Endothelial cell of umbilical vein (primary cell): ENCODE data around the gene PPIE. TPM values are rescaled to one million over a fixed set of nuclear protein-coding genes. Genes with fewer than 3 reads are reported as not detected.

ENCODE experiments used
- BruUV-seq: library from RNA; stranded (reverse); fragments of 400-500 nt; replicated peaks from 2 replicates; lab custom pipeline; 2021; lab: Mats Ljungman, UMichigan
- CTCF ChIA-PET: fragments of 300-600, 350-600 bp; sonication (Branson Sonifier 250); formaldehyde crosslinking; loops from one replicate; lab custom pipeline; 2021; ENCODE audit warnings: antibody characterized with exemption, inconsistent platforms; lab: Charles Lee
- POLR2A ChIA-PET: fragments of 300-600, 350-600 bp; sonication (Branson Sonifier 250); formaldehyde crosslinking; loops from one replicate; lab custom pipeline; 2021; ENCODE audit warnings: antibody characterized with exemption, inconsistent platforms; lab: Charles Lee
- DNase-seq: peaks from one replicate; pipeline ENCODE4 v3.0.0-alpha.2; 2011; ENCODE audit warnings: low read depth, low spot score
- FAIRE-seq: peaks from 2 replicates; lab custom pipeline; 2011; peaks lifted over from hg19 to GRCh38; lab: Jason Lieb, UNC
- H2AFZ ChIP-seq: 2 replicates; pipeline ENCODE4 v1.6.0; 2012; ENCODE audit warnings: low read depth, low read length, control low read depth, inconsistent platforms
- H3K27ac ChIP-seq: 2 replicates; pipeline ENCODE4 v1.5.1; 2011; ENCODE audit warnings: low read depth, mild to moderate bottlenecking, control low read depth, low read length, moderate library complexity; ENCODE audit not compliant: insufficient read depth
- H3K27me3 ChIP-seq, 2 experiments: 2 replicates each; pipeline versions ENCODE4 v1.6.0 to v1.6.1; 2011; ENCODE audit warnings: low read length in 2 of 2, mixed read lengths in 1 of 2; ENCODE audit not compliant: control insufficient read depth in 2 of 2, insufficient read depth in 2 of 2
- H3K36me3 ChIP-seq, 2 experiments: 2 replicates in 1 of 2; 3 replicates in 1 of 2; pipeline ENCODE4 v1.5.1; 2011; ENCODE audit warnings: low read length in 2 of 2, mild to moderate bottlenecking in 1 of 2, moderate library complexity in 1 of 2; ENCODE audit not compliant: control insufficient read depth in 2 of 2, insufficient read depth in 2 of 2; ENCODE audit errors: extremely low read depth in 1 of 2
- H3K4me1 ChIP-seq: 3 replicates; pipeline ENCODE4 v1.5.1; 2011; ENCODE audit warnings: mild to moderate bottlenecking, low read length; ENCODE audit not compliant: control insufficient read depth, insufficient read depth; ENCODE audit errors: extremely low read depth
- H3K4me2 ChIP-seq: 2 replicates; pipeline ENCODE4 v1.6.1; 2011; ENCODE audit warnings: low read length, control low read depth, mixed read lengths; ENCODE audit not compliant: insufficient read depth
- H3K4me3 ChIP-seq, 3 experiments: fragments of 200-600 bp in 1 of 3; sonication (generic), shearing (Covaris generic) in 1 of 3; replicated peaks in 1 of 3; 2 replicates each; pipeline ENCODE4 v1.5.1; 2011 to 2016; ENCODE audit warnings: control low read depth in 3 of 3, low read length in 3 of 3, mild to moderate bottlenecking in 2 of 3, inconsistent platforms in 1 of 3, low read depth in 1 of 3, moderate library complexity in 1 of 3; ENCODE audit not compliant: insufficient read depth in 1 of 3
- H3K79me2 ChIP-seq: 2 replicates; pipeline ENCODE4 v1.6.0; 2012; ENCODE audit warnings: low read length, inconsistent platforms; ENCODE audit not compliant: control insufficient read depth, insufficient read depth
- H3K9ac ChIP-seq: replicated peaks from 2 replicates; pipeline ENCODE3; 2011; ENCODE audit warnings: low read length, control low read depth; ENCODE audit not compliant: insufficient read depth; ENCODE audit errors: extremely low read depth
- H3K9me1 ChIP-seq: replicated peaks from 3 replicates; pipeline ENCODE4 v1.6.0; 2011; ENCODE audit warnings: mild to moderate bottlenecking, low read length; ENCODE audit not compliant: control insufficient read depth, insufficient read depth; ENCODE audit errors: extremely low read depth
- H3K9me3 ChIP-seq: replicated peaks from 2 replicates; pipeline ENCODE4 v1.5.1; 2012; ENCODE audit warnings: low read length, inconsistent platforms; ENCODE audit not compliant: control insufficient read depth, insufficient read depth
- H4K20me1 ChIP-seq: replicated peaks from 2 replicates; pipeline ENCODE3; 2011; ENCODE audit warnings: mild to moderate bottlenecking, low read length; ENCODE audit not compliant: control insufficient read depth, insufficient read depth; ENCODE audit errors: extremely low read depth
- CTCF ChIP-seq, 2 donors: IDR thresholded peaks; 1 replicate in 1 of 2; 2 replicates in 1 of 2; pipeline ENCODE4 v1.5.1; 2011; ENCODE audit warnings: low read length in 2 of 2, mild to moderate bottlenecking in 2 of 2, moderate library complexity in 2 of 2, control low read depth in 1 of 2, inconsistent platforms in 1 of 2, low read depth in 1 of 2; ENCODE audit not compliant: insufficient read depth in 1 of 2; ENCODE audit errors: extremely low read depth in 1 of 2
- EZH2 ChIP-seq: IDR thresholded peaks from 2 replicates; pipeline ENCODE4 v1.6.1; 2012; ENCODE audit warnings: borderline replicate concordance, low read depth, mild to moderate bottlenecking, moderate library complexity, low read length, inconsistent platforms; ENCODE audit not compliant: severe bottlenecking
- FOS ChIP-seq: IDR thresholded peaks from 2 replicates; pipeline ENCODE4 v1.6.1; 2011; ENCODE audit warnings: mild to moderate bottlenecking, low read length, moderate library complexity, borderline replicate concordance; ENCODE audit not compliant: insufficient read depth
- GATA2 ChIP-seq: IDR thresholded peaks from 2 replicates; pipeline ENCODE4 v1.7.0; 2011; ENCODE audit warnings: low read depth, mild to moderate bottlenecking, moderate library complexity, mixed read lengths, low read length; ENCODE audit not compliant: insufficient read length, insufficient read depth
- JUN ChIP-seq: IDR thresholded peaks from 2 replicates; pipeline ENCODE4 v1.6.1; 2011; ENCODE audit warnings: borderline replicate concordance, low read depth; ENCODE audit not compliant: insufficient read length, insufficient read depth
- POLR2A ChIP-seq: IDR thresholded peaks from 2 replicates; pipeline ENCODE4 v1.6.1; 2012; ENCODE audit warnings: low read depth, mild to moderate bottlenecking, control low read depth, low read length
- POLR2AphosphoS5 ChIP-seq: IDR thresholded peaks from 2 replicates; pipeline ENCODE4 v1.6.1; 2012; ENCODE audit warnings: low read depth, mild to moderate bottlenecking, control low read depth, low read length, moderate library complexity; ENCODE audit not compliant: insufficient read depth
- dilution Hi-C: fragments of 300-500 bp; cut with MboI; formaldehyde crosslinking; loops from one replicate; pipeline ENCODE4 v1.15.0; 2019; ENCODE audit warnings: low sequenced_read_pairs; ENCODE audit not compliant: extremely low pct_ligation_motif_present
- intact Hi-C: fragments of 100-400 bp; cut with micrococcal nuclease; formaldehyde crosslinking; loops from one replicate; pipeline ENCODE4 v1.10.0; 2022
- polyA plus RNA-seq, 4 experiments: library from polyadenylated mRNA; depleted of rRNA in 3 of 4; stranded (reverse) in 3 of 4; unstranded in 1 of 4; fragments of >200 nt; gene quantifications; 2 replicates each; pipeline versions ENCODE4 v1.2.1 to v1.2.3, GENCODE V29; 2011 to 2012; ENCODE audit warnings: missing spikeins in 1 of 4
- total RNA-seq: library from RNA; stranded (reverse); gene quantifications from 2 replicates; pipeline ENCODE4 v1.2.3, GENCODE V29; 2021
- TF ChIP-seq, protein P1 (sequence below): IDR thresholded peaks from 2 replicates; pipeline ENCODE4 v1.6.1; 2011; ENCODE audit not compliant: insufficient read depth, insufficient read length

The PPIE gene
- total and polyA plus RNA-seq, 2 donors (not counting 3 experiments of a cell fraction or from before 2014, with no cell fraction given): 44.4 to 74.9 TPM

GRCh38 chr1:39779821-39780220 is 41.1 kb downstream of the PPIE start:
- H3K4me1 ChIP-seq: no peaks in the 10 kb centered on the region
- no peaks in the 10 kb centered on the region for H4K20me1 ChIP-seq
- no peaks in the 10 kb centered on the region for H3K9me1 ChIP-seq
- H3K4me2 ChIP-seq: no peak overlapping the region
- no peak for FAIRE-seq
- H3K27me3 ChIP-seq: peaks cover 0 to 3% of the 10 kb centered on the region in 2 experiments
- no peaks in the 10 kb centered on the region for H3K79me2 ChIP-seq
- TF ChIP-seq FOS (no peak), JUN (no peak), POLR2A (no peak), EZH2 (no peak), GATA2 (no peak), CTCF (IDR thresholded peaks at IDR 0.05; ENCODE audit: extremely low read depth in 1 of 2, insufficient read depth in 1 of 2, low read depth in 1 of 2, low read length in 2 of 2) (no peak)
- H2AFZ ChIP-seq: no peak overlapping the region
- no peaks in the 10 kb centered on the region for H3K9me3 ChIP-seq
- BruUV-seq: no TSS peak
- no peak overlapping the region for H3K9ac ChIP-seq
- no peaks in the 10 kb centered on the region for H3K36me3 ChIP-seq
- ChIA-PET POLR2A (no interaction called here), CTCF (interaction anchor here (0.9 kb wide), 1 partner anchor 138 kb away, joined by 3 read pairs; no protein-coding TSS in a partner anchor)
- intact Hi-C loops (no loop called here), dilution Hi-C loops (no loop called here)
- H3K4me3 ChIP-seq: no peak overlapping the region
- DNase-seq: no peak
- H3K27ac ChIP-seq: no peak overlapping the region

GRCh38 chr1:39781349-39781715 is 42.6 kb downstream of the PPIE start:
- Histone ChIP-seq H3K9me1 (no peaks in the 10 kb centered on the region), H2AFZ (no peak overlapping the region), H3K9ac (no peak overlapping the region), H3K4me3 (no peak overlapping the region), H4K20me1 (no peaks in the 10 kb centered on the region), H3K4me2 (no peak overlapping the region), H3K4me1 (no peaks in the 10 kb centered on the region), H3K79me2 (no peaks in the 10 kb centered on the region), H3K27me3 (peaks cover 0 to 3% of the 10 kb centered on the region in 2 experiments), H3K36me3 (no peaks in the 10 kb centered on the region), H3K27ac (no peak overlapping the region), H3K9me3 (no peaks in the 10 kb centered on the region)
- POLR2A ChIA-PET: no interaction called here
- DNase-seq: no peak
- intact Hi-C loops: no loop called here
- CTCF ChIA-PET: interaction anchor here (1.0 kb wide), 1 partner anchor 19 kb away, joined by 3 read pairs; no protein-coding TSS in a partner anchor
- no peak for FAIRE-seq
- TF ChIP-seq POLR2AphosphoS5 (no peak), FOS (no peak), GATA2 (no peak)
- TF ChIP-seq, protein P1, sequence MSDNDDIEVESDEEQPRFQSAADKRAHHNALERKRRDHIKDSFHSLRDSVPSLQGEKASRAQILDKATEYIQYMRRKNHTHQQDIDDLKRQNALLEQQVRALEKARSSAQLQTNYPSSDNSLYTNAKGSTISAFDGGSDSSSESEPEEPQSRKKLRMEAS: no peak
- BruUV-seq: no TSS peak
- dilution Hi-C loops: no loop called here
